Endothelial cell of umbilical vein (primary cell): ENCODE measurements around the gene LENG9.

Source experiments
- CTCF ChIP-seq, 2 donors: IDR thresholded peaks; 1 replicate in 1 of 2; 2 replicates in 1 of 2; pipeline ENCODE4 v1.5.1; 2011; ENCODE audit warnings: low read length in 2 of 2, mild to moderate bottlenecking in 2 of 2, moderate library complexity in 2 of 2, control low read depth in 1 of 2, inconsistent platforms in 1 of 2, low read depth in 1 of 2; ENCODE audit not compliant: insufficient read depth in 1 of 2; ENCODE audit errors: extremely low read depth in 1 of 2
- EZH2 ChIP-seq: IDR thresholded peaks from 2 replicates; pipeline ENCODE4 v1.6.1; 2012; ENCODE audit warnings: borderline replicate concordance, low read depth, mild to moderate bottlenecking, moderate library complexity, low read length, inconsistent platforms; ENCODE audit not compliant: severe bottlenecking
- FOS ChIP-seq: IDR thresholded peaks from 2 replicates; pipeline ENCODE4 v1.6.1; 2011; ENCODE audit warnings: mild to moderate bottlenecking, low read length, moderate library complexity, borderline replicate concordance; ENCODE audit not compliant: insufficient read depth
- GATA2 ChIP-seq: IDR thresholded peaks from 2 replicates; pipeline ENCODE4 v1.7.0; 2011; ENCODE audit warnings: low read depth, mild to moderate bottlenecking, moderate library complexity, mixed read lengths, low read length; ENCODE audit not compliant: insufficient read length, insufficient read depth
- JUN ChIP-seq: IDR thresholded peaks from 2 replicates; pipeline ENCODE4 v1.6.1; 2011; ENCODE audit warnings: borderline replicate concordance, low read depth; ENCODE audit not compliant: insufficient read length, insufficient read depth
- MYC ChIP-seq: IDR thresholded peaks from one replicate; pipeline ENCODE4 v1.6.1; 2011; ENCODE audit warnings: mild to moderate bottlenecking, low read depth, low read length
- POLR2A ChIP-seq: IDR thresholded peaks from 2 replicates; pipeline ENCODE4 v1.6.1; 2012; ENCODE audit warnings: low read depth, mild to moderate bottlenecking, control low read depth, low read length
- POLR2AphosphoS5 ChIP-seq: IDR thresholded peaks from 2 replicates; pipeline ENCODE4 v1.6.1; 2012; ENCODE audit warnings: low read depth, mild to moderate bottlenecking, control low read depth, low read length, moderate library complexity; ENCODE audit not compliant: insufficient read depth
- TF ChIP-seq, protein P1 (sequence below): IDR thresholded peaks from 2 replicates; pipeline ENCODE4 v1.6.1; 2011; ENCODE audit not compliant: insufficient read depth, insufficient read length

- TF ChIP-seq CTCF (IDR thresholded peaks at IDR 0.05; ENCODE audit: extremely low read depth in 1 of 2, insufficient read depth in 1 of 2, low read depth in 1 of 2, low read length in 2 of 2) (no peak), POLR2A (no peak), POLR2AphosphoS5 (no peak), EZH2 (no peak), MYC (no peak), GATA2 (no peak), JUN (no peak), FOS (no peak)
- TF ChIP-seq, protein P1, sequence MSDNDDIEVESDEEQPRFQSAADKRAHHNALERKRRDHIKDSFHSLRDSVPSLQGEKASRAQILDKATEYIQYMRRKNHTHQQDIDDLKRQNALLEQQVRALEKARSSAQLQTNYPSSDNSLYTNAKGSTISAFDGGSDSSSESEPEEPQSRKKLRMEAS: no peak
These were observed 4.0 kb downstream of the LENG9 start for GRCh38 chr19:54459282-54460229.
